Tibial artery (tissue), 4 donors: ENCODE data around the gene PKP3.
"Not testable (repeated sequence)": the region's sequence is repeated elsewhere in the genome, so short reads cannot be mapped to it uniquely, and the experiment has no call there.

Source experiments
- DNase-seq, 2 donors: peaks; one replicate each; pipeline ENCODE4 v3.0.0-alpha.2; 2019
- H3K27ac ChIP-seq, 2 donors: fragments of 200-600 bp; sonication (generic) in 1 of 2; 1 replicate in 1 of 2; 2 replicates in 1 of 2; pipeline ENCODE4 v1.5.1; 2018 to 2019; ENCODE audit warnings: mild to moderate bottlenecking in 1 of 2
- H3K27me3 ChIP-seq, 2 donors: fragments of 200-600 bp; sonication (generic) in 1 of 2; one replicate each; pipeline versions ENCODE4 v1.5.1 to v1.6.0; 2016 to 2019
- H3K36me3 ChIP-seq, 3 donors: fragments of 200-600 bp; sonication (generic) in 2 of 3; one replicate each; pipeline ENCODE4 v1.5.1; 2016 to 2019; ENCODE audit warnings: mild to moderate bottlenecking in 2 of 3
- H3K4me1 ChIP-seq, 4 donors: fragments of 200-600 bp; sonication (generic) in 2 of 4; 1 replicate in 3 of 4; 2 replicates in 1 of 4; pipeline ENCODE4 v1.5.1; 2016 to 2019
- H3K4me3 ChIP-seq, 2 donors: fragments of 200-600 bp; sonication (generic) in 1 of 2; 1 replicate in 1 of 2; 2 replicates in 1 of 2; pipeline ENCODE4 v1.5.1; 2018 to 2019; ENCODE audit warnings: mild to moderate bottlenecking in 2 of 2
- H3K9me3 ChIP-seq, 3 donors: fragments of 200-600 bp; sonication (generic) in 1 of 3; one replicate each; pipeline ENCODE4 v1.5.1; 2016 to 2019
- intact Hi-C: fragments of 100-400 bp; cut with DNase I; formaldehyde crosslinking; loops from one replicate; pipeline ENCODE4 v1.15.0; 2023; ENCODE audit warnings: low total_unique reads
- TF ChIP-seq, protein P1 (sequence below), 2 experiments: fragments of 200-600 bp in 1 of 2; fragments of 450-650 bp in 1 of 2; IDR thresholded peaks; one replicate each; pipeline ENCODE4 v1.5.1; 2017 to 2019; ENCODE audit warnings: antibody characterized with exemption in 2 of 2, mild to moderate bottlenecking in 1 of 2, moderate library complexity in 1 of 2

PKP3 gene

DNA sequence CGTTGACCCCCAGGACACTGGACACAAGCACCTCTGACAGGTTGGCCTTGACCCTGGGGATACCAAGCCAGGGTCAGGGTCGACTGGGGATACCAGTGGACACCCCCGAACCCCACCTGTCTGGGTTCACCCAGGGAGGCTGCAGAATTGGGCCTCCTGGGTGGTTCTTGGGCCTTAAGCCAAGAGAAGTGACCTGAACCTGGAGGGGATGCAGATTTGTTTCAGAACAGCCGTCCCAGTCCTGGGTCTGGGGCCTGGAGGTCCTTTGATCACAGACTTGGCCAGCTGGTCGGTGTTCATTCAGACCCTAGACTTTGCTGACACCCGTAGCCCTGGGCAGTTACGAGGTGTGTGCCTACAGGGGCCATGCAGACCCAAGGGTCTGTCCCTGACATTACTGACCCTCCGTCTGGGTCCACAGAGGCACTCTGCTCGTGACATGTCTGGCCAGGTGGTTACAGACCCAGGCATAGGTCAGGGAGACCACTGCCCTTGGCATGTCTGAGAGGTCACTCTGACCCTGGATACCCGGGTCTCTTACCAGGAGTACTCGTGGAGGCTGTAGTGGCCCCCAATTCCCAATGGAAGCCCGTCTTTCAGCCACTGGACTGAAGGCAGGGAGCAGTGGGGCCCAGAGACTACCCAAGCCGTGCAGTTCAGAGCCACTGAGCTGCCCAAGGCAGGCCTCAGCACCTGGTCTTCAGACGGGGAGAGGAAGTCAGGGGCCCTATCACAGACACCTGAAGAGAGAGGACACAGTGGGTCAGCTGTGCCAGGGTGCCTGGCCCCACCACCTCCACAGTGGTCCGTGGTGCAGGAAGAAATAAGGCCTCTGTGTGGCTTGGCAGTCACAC lies 14.4 kb downstream of the PKP3 start:
- intact Hi-C loops: no loop called here
- DNase-seq: peak in 1 of 2 donors; percentile 63
- Histone ChIP-seq H3K4me1 (peaks cover 0 to 31% (median 17%) of the 10 kb centered on the region in 4 donors), H3K4me3 (no peak overlapping the region), H3K27ac (no peak overlapping the region), H3K9me3 (no peaks in the 10 kb centered on the region), H3K27me3 (peaks cover 0 to 23% of the 10 kb centered on the region in 2 donors), H3K36me3 (peaks cover 0 to 17% (median 0%) of the 10 kb centered on the region in 3 donors)
- TF ChIP-seq, protein P1, sequence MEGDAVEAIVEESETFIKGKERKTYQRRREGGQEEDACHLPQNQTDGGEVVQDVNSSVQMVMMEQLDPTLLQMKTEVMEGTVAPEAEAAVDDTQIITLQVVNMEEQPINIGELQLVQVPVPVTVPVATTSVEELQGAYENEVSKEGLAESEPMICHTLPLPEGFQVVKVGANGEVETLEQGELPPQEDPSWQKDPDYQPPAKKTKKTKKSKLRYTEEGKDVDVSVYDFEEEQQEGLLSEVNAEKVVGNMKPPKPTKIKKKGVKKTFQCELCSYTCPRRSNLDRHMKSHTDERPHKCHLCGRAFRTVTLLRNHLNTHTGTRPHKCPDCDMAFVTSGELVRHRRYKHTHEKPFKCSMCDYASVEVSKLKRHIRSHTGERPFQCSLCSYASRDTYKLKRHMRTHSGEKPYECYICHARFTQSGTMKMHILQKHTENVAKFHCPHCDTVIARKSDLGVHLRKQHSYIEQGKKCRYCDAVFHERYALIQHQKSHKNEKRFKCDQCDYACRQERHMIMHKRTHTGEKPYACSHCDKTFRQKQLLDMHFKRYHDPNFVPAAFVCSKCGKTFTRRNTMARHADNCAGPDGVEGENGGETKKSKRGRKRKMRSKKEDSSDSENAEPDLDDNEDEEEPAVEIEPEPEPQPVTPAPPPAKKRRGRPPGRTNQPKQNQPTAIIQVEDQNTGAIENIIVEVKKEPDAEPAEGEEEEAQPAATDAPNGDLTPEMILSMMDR (IDR thresholded peaks at IDR 0.05): no peak

DNA sequence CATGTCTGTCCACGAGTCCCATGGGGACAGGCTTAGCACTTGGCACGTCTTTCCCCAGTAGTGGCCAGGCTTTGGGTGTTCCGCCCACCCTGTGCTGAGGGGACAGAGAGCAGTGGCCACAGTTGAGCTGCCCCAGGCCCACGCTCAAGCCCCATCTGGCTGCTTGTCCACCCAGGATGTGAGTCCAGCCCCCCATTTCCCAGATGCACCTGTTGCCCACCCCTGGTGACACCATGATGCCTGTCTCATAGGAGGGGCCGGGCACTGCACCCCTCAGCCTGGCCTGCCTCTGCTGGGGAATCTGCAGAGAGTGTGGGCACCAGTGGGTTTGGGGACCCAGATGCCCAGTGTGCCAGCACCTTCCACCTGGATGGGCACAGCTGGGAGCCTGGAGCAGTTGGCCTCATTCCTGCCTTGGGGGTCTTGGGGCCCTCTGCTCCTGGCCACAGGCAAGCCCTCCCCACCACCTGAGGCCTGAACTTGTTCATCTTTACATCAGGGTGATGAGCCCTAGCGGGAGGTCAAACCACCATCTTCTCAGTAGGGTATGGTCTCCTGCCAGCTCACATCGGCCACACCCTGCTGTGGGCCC lies 15.1 kb downstream of the PKP3 start:
- peak in 1 of 2 donors; percentile 58 for DNase-seq

DNA sequence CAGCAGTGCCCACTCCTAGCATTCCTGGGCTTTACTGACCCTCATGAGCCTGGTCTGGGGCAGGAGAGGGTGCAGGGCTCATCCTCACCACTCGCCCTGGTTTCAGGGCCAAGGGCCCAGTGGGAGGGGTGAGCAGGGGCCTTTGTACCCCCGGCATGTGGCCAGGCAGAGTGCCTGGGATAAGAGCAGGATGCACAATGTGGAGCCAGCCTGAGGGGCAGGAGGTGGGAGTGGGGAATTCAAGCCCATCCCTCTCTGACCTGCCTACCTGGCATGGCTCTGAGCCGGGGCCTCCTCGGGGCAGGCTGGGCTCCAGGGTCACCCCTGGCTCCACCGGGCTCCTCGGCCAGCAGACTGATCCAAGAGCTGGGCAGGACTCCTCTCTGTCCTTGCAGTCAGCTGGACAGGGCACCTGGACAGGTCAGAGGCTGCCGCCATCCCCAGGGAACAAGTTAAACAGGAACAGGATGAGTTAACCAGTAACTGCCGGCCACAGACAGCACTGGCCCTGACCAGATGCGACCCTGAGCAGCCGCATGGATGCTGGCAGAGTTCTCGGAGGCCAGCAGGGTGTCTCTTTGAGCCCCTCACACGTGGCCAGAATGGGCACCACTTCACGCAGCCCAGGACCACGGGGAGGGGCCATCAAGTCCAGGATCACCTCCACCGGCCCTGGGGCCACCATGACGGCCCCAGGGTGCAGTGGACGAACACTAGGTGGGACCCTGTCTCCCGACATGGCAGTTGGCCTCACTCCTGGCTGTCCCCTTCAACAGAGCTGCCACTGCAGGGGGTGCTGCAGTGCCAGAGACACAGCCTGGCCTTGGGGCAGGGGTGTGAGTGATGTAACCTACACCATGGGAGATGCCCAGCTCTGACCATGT lies 15.8 kb downstream of the PKP3 start:
- H3K4me3 ChIP-seq: no peak overlapping the region
- TF ChIP-seq, protein P1 (IDR thresholded peaks at IDR 0.05): no peak
- H3K36me3 ChIP-seq: peaks cover 0 to 2% (median 0%) of the 10 kb centered on the region in 3 donors
- H3K9me3 ChIP-seq: no peaks in the 10 kb centered on the region
- H3K27ac ChIP-seq: no peak overlapping the region
- DNase-seq: no peak
- H3K4me1 ChIP-seq: peaks cover 0 to 31% (median 17%) of the 10 kb centered on the region in 4 donors
- peaks cover 0 to 25% of the 10 kb centered on the region in 2 donors for H3K27me3 ChIP-seq
- intact Hi-C loops: no loop called here

More for the DNA sequence above, 15.1 kb downstream of the PKP3 start:
- no peak overlapping the region for H3K27ac ChIP-seq
- H3K36me3 ChIP-seq: peaks cover 0 to 9% (median 0%) of the 10 kb centered on the region in 3 donors
- H3K9me3 ChIP-seq: no peaks in the 10 kb centered on the region
- TF ChIP-seq, protein P1 (IDR thresholded peaks at IDR 0.05): no peak
- intact Hi-C loops: no loop called here
- peaks cover 0 to 31% (median 17%) of the 10 kb centered on the region in 4 donors for H3K4me1 ChIP-seq
- H3K27me3 ChIP-seq: peaks cover 0 to 19% of the 10 kb centered on the region in 2 donors
- H3K4me3 ChIP-seq: no peak overlapping the region

DNA sequence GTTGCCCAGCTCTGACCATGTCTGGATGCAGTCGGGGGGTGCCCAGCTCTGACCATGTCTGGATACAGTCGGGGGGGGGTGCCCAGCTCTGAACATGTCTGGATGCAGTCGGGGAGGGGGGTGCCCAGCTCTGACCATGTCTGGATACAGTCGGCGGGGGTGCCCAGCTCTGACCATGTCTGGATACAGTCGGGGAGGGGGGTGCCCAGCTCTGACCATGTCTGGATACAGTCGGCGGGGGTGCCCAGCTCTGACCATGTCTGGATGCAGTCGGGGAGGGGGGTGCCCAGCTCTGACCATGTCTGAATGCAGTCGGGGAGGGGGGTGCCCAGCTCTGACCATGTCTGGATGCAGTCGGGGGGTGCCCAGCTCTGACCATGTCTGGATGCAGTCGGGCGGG lies 16.7 kb downstream of the PKP3 start:
- H3K36me3 ChIP-seq, intact Hi-C loops, H3K9me3 ChIP-seq, DNase-seq, H3K4me3 ChIP-seq, H3K27ac ChIP-seq: not testable (repeated sequence)
- Histone ChIP-seq H3K4me1 (peaks cover 0 to 27% (median 17%) of the 10 kb centered on the region in 4 donors), H3K27me3 (peaks cover 0 to 34% of the 10 kb centered on the region in 2 donors)

DNA sequence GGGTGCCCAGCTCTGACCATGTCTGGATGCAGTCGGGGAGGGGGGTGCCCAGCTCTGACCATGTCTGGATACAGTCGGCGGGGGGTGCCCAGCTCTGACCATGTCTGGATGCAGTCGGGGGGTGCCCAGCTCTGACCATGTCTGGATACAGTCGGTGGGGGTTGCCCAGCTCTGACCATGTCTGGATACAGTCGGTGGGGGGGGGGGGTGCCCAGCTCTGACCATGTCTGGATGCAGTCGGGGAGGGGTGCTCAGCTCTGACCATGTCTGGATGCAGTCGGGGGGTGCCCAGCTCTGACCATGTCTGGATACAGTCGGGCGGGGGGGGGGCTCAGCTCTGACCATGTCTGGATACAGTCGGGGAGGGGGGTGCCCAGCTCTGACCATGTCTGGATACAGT lies 17.5 kb downstream of the PKP3 start:
- H3K27me3 ChIP-seq: peaks cover 0 to 42% of the 10 kb centered on the region in 2 donors
- intact Hi-C loops, DNase-seq, H3K36me3 ChIP-seq, H3K27ac ChIP-seq, H3K9me3 ChIP-seq, H3K4me3 ChIP-seq: not testable (repeated sequence)
- H3K4me1 ChIP-seq: peaks cover 0 to 27% (median 16%) of the 10 kb centered on the region in 4 donors

DNA sequence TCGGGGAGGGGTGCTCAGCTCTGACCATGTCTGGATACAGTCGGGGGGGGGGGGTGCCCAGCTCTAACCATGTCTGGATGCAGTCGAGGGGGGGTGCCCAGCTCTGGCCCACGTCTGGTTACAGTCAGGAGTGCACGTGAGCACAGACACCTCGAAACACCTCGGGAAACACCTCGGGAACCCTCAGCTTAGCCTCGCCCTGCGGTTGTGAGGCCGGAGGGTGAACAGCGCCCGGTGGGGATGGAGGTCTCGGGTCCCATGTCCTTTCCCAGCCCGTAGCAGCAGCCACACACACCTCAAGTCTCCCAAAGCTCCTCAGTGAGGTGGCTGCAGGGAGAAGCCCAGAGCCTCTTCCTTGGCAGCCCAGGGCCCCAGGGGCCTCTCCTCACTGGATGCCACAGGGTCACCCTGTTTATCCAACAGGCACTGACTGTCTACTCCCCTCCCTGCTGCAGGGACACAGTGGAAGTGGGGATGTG lies 18.7 kb downstream of the PKP3 start:
- Histone ChIP-seq H3K4me3 (no peak overlapping the region), H3K27ac (no peak overlapping the region), H3K27me3 (peaks cover 0 to 50% of the 10 kb centered on the region in 2 donors), H3K9me3 (no peaks in the 10 kb centered on the region), H3K36me3 (no peaks in the 10 kb centered on the region), H3K4me1 (peaks cover 0 to 29% (median 18%) of the 10 kb centered on the region in 4 donors)
- DNase-seq: no peak
- intact Hi-C loops: no loop called here
- TF ChIP-seq, protein P1 (IDR thresholded peaks at IDR 0.05): no peak
